ENCODE results near the gene PLOD1. TPM values are rescaled to one million over a fixed set of nuclear protein-coding genes. Genes with fewer than 3 reads are reported as not detected.

Gene PLOD1
- total RNA-seq = 76.1 and 80.7 TPM in 2 replicates
- long read RNA-seq, transcript PLOD1-201 (19 exons, 2,940 nt) = major isoform, 216 of 244 reads
- long read RNA-seq, partial matches to known transcripts = 15 of 244 reads
- long read RNA-seq, other reads (novel, unspliced or antisense) = 13 of 244 reads

GRCh38 chr1:11934302-11935056 is at the start of gene PLOD1:
PLOD1 (plus strand) TSS chr1:11934717; CDS start chr1:11934780, 63 bp downstream.
- peak; percentile 75 for DNase-seq (ENCODE audit: low spot score, unreplicated experiment)
- no peak for TF ChIP-seq CTCF (IDR thresholded peaks at IDR 0.05; ENCODE audit: unreplicated experiment)
- peak within 1 kb of the TSS; percentile 91 for H3K27ac Mint-ChIP-seq
- peak within 1 kb of the TSS; percentile 75 for H3K4me3 Mint-ChIP-seq (ENCODE audit: low read depth)
- H3K9me3 Mint-ChIP-seq (ENCODE audit: low read depth) = no peaks in the 10 kb centered on the region
- no peaks in the 10 kb centered on the region for H3K36me3 Mint-ChIP-seq (ENCODE audit: insufficient read depth)
- no peaks in the 10 kb centered on the region for H3K4me1 Mint-ChIP-seq (ENCODE audit: low read depth)
- H3K27me3 Mint-ChIP-seq = no peaks in the 10 kb centered on the region

- no peak overlapping the region for H3K27ac Mint-ChIP-seq
- H3K4me1 Mint-ChIP-seq (ENCODE audit: low read depth) = peaks cover 14% of the 10 kb centered on the region
Observed at GRCh38 chr1:11885916-11886315, 48.6 kb upstream of the PLOD1 start.

GRCh38 chr1:11886986-11887665 is 47.4 kb upstream of the PLOD1 start:
- Mint-ChIP-seq H3K27me3 (no peaks in the 10 kb centered on the region), H3K27ac (no peak overlapping the region), H3K4me3 (ENCODE audit: low read depth) (no peak overlapping the region), H3K9me3 (ENCODE audit: low read depth) (no peaks in the 10 kb centered on the region), H3K36me3 (ENCODE audit: insufficient read depth) (no peaks in the 10 kb centered on the region), H3K4me1 (ENCODE audit: low read depth) (peaks cover 8% of the 10 kb centered on the region)
- no peak for TF ChIP-seq CTCF (IDR thresholded peaks at IDR 0.05; ENCODE audit: unreplicated experiment)
- DNase-seq (ENCODE audit: low spot score, unreplicated experiment) = no peak

More at GRCh38 chr1:11885916-11886315, 48.6 kb upstream of the PLOD1 start:
- no peak for TF ChIP-seq CTCF (IDR thresholded peaks at IDR 0.05; ENCODE audit: unreplicated experiment)
- no peaks in the 10 kb centered on the region for H3K27me3 Mint-ChIP-seq
- no peak overlapping the region for H3K4me3 Mint-ChIP-seq (ENCODE audit: low read depth)
- no peak for DNase-seq (ENCODE audit: low spot score, unreplicated experiment)
- H3K36me3 Mint-ChIP-seq (ENCODE audit: insufficient read depth) = no peaks in the 10 kb centered on the region
- no peaks in the 10 kb centered on the region for H3K9me3 Mint-ChIP-seq (ENCODE audit: low read depth)

- no peak for TF ChIP-seq CTCF (IDR thresholded peaks at IDR 0.05; ENCODE audit: unreplicated experiment)
- Mint-ChIP-seq H3K27ac (no peak overlapping the region), H3K9me3 (ENCODE audit: low read depth) (no peaks in the 10 kb centered on the region), H3K4me1 (ENCODE audit: low read depth) (peaks cover 6% of the 10 kb centered on the region), H3K27me3 (no peaks in the 10 kb centered on the region), H3K4me3 (ENCODE audit: low read depth) (no peak overlapping the region), H3K36me3 (ENCODE audit: insufficient read depth) (no peaks in the 10 kb centered on the region)
- no peak for DNase-seq (ENCODE audit: low spot score, unreplicated experiment)
Observed at GRCh38 chr1:11887666-11888007, 46.9 kb upstream of the PLOD1 start.

- Mint-ChIP-seq H3K9me3 (ENCODE audit: low read depth) (no peaks in the 10 kb centered on the region), H3K36me3 (ENCODE audit: insufficient read depth) (no peaks in the 10 kb centered on the region), H3K27me3 (no peaks in the 10 kb centered on the region), H3K4me3 (ENCODE audit: low read depth) (no peak overlapping the region), H3K4me1 (ENCODE audit: low read depth) (peaks cover 3% of the 10 kb centered on the region), H3K27ac (no peak overlapping the region)
- TF ChIP-seq CTCF (IDR thresholded peaks at IDR 0.05; ENCODE audit: unreplicated experiment) = no peak
- DNase-seq (ENCODE audit: low spot score, unreplicated experiment) = no peak
Observed at GRCh38 chr1:11888206-11888876, 46.2 kb upstream of the PLOD1 start.
